Omental fat pad (tissue), 4 donors: Measurements from ENCODE around the gene CHST11. TPM values are rescaled to one million over a fixed set of nuclear protein-coding genes. Genes with fewer than 3 reads are reported as not detected.

Source experiments
- ATAC-seq: fragments of 150-250 bp; one replicate; pipeline ENCODE4 v1.9.1; 2016; ENCODE audit warnings: mild to moderate bottlenecking, moderate library complexity; ENCODE audit not compliant: low FRiP score
- DNase-seq: peaks from one replicate; pipeline ENCODE4 v3.0.0-alpha.2; 2019; ENCODE audit warnings: low spot score
- total RNA-seq, 4 donors: library from RNA; depleted of rRNA; stranded (reverse); fragments of >200 nt; gene quantifications; one replicate each; pipeline ENCODE4 v1.1.0, GENCODE V29; 2016
- TF ChIP-seq, protein P1 (sequence below), 3 donors: fragments of 450-650 bp; IDR thresholded peaks; one replicate each; pipeline ENCODE4 v1.5.1; 2016 to 2017; ENCODE audit warnings: antibody characterized with exemption in 3 of 3, mild to moderate bottlenecking in 3 of 3, moderate library complexity in 2 of 3

The CHST11 gene
- total RNA-seq, 4 donors from 2014 or later: 12.2 to 58.6 (median 30.1) TPM

GRCh38 chr12:104703372-104703771 is 246.6 kb downstream of the CHST11 start:
- ATAC-seq (no peak), DNase-seq (no peak)
- TF ChIP-seq, protein P1, sequence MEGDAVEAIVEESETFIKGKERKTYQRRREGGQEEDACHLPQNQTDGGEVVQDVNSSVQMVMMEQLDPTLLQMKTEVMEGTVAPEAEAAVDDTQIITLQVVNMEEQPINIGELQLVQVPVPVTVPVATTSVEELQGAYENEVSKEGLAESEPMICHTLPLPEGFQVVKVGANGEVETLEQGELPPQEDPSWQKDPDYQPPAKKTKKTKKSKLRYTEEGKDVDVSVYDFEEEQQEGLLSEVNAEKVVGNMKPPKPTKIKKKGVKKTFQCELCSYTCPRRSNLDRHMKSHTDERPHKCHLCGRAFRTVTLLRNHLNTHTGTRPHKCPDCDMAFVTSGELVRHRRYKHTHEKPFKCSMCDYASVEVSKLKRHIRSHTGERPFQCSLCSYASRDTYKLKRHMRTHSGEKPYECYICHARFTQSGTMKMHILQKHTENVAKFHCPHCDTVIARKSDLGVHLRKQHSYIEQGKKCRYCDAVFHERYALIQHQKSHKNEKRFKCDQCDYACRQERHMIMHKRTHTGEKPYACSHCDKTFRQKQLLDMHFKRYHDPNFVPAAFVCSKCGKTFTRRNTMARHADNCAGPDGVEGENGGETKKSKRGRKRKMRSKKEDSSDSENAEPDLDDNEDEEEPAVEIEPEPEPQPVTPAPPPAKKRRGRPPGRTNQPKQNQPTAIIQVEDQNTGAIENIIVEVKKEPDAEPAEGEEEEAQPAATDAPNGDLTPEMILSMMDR (IDR thresholded peaks at IDR 0.05): no peak

DNA sequence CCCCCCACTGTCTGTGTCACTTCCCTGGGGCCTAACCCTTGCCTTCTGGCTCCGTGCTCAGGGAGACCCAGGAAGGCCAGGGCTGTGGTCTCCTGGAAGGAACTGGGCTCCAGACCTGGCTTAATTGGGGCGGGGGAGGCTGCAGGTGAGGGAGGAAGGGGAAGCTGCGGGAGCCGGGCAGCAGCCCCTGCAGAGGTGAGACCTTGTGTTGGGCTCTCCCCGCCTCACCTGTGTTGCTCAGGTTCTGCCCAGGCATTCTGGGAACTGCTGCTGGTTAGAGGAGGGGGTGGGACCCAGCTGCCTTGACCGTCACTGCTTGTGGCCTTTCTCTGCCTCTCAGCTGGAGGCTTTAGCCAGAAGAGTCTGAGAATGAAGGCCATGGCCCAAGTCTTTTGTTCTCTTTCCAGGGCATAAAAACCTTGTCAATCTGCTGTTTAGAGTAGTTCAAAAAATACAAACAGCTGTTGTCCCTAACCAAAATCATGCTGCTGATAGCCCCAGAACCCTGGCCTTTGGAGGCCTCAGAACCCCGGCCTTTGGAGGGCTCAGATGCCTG is 247.6 kb downstream of the CHST11 start:
- DNase-seq: no peak
- no peak for ATAC-seq
- TF ChIP-seq, protein P1 (IDR thresholded peaks at IDR 0.05): no peak

- TF ChIP-seq, protein P1 (IDR thresholded peaks at IDR 0.05): no peak
- ATAC-seq: no peak
- DNase-seq: no peak
These were observed 250.4 kb downstream of the CHST11 start for GRCh38 chr12:104707194-104707593.

DNA sequence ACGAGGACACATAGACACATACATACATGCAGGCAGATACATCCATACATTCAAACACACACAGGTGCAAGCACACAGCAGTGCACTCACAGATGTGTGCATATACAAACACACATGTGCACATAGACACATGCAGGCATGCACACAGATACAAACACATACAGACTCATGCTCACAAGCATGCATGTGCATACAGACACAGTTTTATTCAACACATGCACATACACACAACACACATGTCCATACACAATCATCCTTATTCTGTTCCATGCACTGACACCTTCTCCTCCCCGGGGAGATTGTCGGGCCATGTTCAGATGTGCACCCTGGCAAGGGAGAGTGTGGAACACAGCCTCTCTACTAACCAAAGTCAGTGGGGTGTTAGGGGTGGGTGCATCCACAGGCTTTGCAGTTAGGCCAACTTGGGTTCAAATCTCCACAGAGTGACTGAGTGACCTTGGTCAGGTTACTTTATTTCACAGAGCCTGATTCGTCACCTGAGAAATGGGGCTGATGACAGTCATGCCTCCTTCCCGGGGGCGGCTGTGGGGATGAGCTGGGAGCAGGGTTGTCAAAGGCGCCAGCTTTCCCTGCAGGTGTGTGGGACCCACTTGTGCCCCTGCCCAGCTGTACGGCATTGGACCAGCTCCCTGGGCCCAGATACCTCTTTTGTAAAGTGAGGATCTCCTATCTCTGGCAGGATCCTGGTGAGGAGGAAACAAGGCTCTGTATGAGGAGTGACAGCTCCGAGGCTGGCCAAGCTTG is 251.2 kb downstream of the CHST11 start:
- ATAC-seq: no peak

DNA sequence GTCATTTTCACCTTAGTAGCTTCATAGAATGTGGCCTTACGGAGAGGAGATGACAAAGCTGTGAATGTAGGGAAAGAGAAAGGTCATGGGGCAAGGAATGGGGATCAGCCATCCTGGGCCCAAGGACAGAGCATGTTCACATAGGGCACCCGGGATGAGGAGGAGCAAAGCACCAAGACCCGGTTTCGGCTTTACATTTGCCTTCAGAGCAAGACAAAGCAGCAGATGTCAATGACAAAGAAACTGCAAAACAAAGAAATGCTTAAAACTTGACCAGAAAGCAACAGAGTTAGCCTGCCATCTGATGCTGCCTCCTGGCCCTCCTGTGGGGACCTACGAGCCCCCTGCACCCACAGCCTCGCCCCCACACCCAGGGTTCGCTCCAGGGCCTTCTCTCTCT is 252.1 kb downstream of the CHST11 start:
- TF ChIP-seq, protein P1 (IDR thresholded peaks at IDR 0.05): no peak
- ATAC-seq (no peak), DNase-seq (no peak)

More for the DNA sequence above, 251.2 kb downstream of the CHST11 start:
- TF ChIP-seq, protein P1 (IDR thresholded peaks at IDR 0.05): no peak
- no peak for DNase-seq

DNA sequence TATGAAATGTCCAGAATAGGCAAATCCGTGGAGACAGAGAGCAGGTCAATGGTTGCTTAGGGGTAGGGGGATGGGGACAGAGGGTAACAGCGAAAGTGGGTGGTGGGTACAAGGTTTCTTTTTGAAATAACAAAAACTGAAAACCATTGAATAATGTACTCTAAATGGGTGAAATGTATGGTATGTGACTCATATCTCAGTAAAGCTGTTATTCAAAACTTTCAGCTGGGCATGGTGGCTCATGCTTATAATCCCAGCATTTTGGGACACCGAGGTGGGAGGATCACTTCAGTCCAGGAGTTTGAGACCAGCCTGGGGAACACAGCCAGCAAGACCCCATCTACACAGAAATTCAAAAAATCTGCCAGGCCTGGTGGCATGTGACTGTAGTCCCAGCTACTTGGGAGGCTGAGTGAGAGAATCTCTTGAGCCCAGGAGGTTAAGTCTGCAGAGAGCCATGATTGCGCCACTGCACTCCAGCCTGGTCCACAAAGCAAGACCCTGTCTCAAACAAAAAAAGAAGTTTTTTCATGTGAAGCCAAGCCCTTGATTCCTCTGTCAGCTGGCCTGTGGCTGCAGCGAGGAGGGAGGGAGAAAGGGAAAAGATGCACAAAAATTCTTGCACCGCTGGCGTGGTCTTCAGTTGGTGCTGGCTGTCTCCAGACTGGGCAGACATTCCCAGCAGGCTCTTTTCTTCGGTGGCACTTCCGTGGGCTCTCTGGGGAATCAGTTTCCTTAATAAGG is 253.1 kb downstream of the CHST11 start:
- ATAC-seq (no peak), DNase-seq (no peak)
- TF ChIP-seq, protein P1 (IDR thresholded peaks at IDR 0.05): no peak
